ENCODE data around the gene UBXN4.
A peak's percentile ranks its signal among the peaks of the same experiment; 100 is the strongest.

Gene UBXN4

GRCh38 chr2:135812907-135813511 lies 71.4 kb downstream of the UBXN4 start:
- DNase-seq = no peak

- no peak for DNase-seq
Observed at GRCh38 chr2:135815269-135815668, 73.6 kb downstream of the UBXN4 start.

DNA sequence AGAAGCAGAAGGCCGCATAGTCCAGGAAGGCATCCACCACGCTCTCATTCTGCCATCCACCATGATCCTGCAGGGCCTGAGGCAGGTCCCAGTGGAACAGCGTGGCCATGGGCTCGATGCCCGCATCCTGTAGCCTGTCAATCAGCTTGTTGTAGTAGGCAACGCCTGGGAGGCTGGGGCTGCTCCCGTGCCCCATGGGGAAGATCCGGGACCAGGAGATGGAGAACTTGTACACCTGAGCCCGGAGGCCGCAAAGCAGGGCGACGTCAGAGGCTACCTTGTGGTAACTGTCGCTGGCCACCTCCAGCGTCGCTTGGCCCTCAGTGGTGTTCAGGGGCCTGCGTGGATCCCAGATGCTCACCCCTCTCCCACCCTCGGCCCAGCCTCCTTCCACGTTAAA lies 75.8 kb downstream of the UBXN4 start:
- no peak for DNase-seq

GRCh38 chr2:135817951-135818350 lies 76.3 kb downstream of the UBXN4 start:
- DNase-seq = no peak

- DNase-seq = peak; percentile 36 to 46
Observed at GRCh38 chr2:135818937-135819610, 77.4 kb downstream of the UBXN4 start.

DNA sequence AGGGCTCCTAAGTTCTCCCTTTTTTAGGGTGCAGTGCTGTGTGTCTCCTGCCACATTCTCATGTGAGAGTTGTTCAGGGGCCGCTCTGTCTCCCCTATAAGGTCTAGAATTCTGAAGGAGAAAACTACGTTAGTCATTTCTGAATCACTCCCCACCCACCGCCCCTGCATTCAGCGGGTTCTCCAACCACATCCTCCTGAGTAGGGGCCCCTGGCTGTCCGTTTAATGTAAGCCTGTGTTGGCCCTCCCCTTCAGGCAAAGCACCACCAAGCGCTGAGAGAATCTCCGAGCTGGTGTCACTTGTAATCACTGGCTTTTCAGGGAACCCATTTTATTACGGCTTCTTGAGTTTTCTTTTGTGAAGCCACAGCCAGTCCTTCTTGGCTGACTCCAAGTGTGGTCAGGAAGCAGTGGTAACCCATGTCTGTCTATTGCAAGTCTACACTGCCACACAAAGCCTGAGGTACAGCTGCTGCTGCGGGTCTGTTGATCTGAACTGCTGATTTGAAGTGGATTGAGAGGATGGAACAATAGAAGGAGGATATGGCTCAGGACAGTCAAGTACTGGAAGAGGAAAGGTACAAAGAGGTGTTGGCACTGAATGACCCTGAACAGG lies 78.5 kb downstream of the UBXN4 start:
- DNase-seq = peak; percentile 71 to 74

DNA sequence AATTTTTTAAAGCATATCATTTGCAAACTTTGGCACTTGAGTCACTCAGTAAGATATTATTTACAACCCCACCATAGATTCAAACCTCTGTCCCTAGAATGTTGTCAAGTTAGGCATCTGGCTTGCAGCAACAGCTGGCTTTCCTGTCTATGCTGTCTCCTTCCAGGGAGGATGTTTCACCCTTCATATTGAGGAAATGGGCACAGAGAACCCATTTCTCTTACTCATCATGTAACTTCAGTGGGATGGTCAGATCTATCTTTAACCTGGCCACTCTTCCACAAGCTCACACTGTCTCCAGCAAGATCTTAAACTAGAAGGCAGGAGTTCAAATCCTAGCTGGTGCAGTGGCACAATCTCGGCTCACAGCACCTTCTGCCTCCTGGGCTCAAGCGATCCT lies 79.5 kb downstream of the UBXN4 start:
- no peak for DNase-seq

DNA sequence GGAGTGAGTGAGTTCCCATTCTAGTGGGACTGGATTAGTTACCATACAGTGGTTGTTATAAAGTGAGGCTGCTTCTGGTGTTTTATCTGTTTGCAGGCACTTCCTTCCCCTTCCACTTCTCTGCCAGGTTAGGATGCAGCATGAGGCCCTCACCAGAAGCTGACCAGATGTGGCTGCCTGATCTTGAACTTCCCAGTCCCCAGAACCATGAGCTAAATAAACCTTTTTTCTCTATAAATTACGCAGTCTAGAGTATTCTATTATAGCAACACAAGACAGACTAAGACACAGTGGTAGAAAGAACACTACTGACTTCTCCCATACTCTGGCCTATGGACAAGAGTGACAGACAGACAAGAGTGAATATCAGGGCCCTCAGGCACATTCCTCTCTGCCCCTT lies 81.2 kb downstream of the UBXN4 start:
- no peak for DNase-seq

DNA sequence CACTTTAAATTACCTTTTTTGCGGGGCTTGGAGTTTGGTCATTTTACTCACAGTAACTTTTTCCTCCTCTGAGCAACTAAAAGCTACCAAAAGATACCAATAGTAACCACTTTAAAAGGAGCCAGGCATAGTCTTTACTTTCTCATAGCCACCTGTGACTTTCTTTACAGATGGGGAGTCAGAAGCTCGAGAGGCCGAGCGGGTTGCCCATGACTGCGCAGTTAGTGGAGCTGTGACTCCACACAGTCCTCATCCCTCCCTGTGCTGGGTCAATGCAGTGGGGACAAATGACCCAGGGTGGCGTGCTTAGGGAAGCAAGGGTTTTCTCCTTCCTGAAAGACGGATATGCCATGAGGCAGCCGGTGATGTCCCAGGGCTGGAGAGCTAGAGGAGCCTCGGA lies 83.5 kb downstream of the UBXN4 start:
- no peak for DNase-seq

- no peak for DNase-seq
Observed at GRCh38 chr2:135825550-135826176, 84.0 kb downstream of the UBXN4 start.

GRCh38 chr2:135826544-135826943 lies 84.9 kb downstream of the UBXN4 start:
- DNase-seq = no peak

GRCh38 chr2:135829378-135830135 lies 87.9 kb downstream of the UBXN4 start:
- no peak for DNase-seq

DNA sequence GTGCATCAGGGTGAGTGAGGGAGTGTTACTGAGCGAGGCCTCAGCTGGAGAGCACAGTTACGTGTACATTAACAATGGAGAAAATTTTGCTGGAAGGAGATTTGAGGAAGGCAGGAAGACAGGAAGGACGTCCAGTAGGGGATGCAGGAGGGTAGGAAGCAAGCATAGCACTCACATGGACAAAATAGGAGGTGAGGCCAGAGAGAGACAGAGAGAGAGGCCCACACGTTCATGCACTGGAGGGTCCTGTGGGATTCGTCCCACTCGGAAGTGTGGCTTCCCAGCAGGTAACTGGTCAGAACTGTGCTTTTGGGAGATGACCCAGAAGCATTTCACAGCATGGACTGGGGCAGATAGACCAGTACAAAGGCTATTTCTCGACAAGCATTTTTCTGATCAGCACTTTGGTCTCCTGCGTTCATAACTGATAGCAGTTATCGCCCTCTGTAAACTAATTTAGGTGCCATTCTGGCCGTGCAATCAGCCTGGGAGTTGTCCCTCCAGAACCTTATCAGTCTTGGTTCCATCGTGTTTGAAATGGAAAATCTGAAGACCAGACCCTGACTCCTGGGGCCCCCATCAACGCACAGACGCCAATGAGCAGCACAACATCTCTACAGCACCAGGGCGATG lies 89.6 kb downstream of the UBXN4 start:
- DNase-seq = no peak

DNA sequence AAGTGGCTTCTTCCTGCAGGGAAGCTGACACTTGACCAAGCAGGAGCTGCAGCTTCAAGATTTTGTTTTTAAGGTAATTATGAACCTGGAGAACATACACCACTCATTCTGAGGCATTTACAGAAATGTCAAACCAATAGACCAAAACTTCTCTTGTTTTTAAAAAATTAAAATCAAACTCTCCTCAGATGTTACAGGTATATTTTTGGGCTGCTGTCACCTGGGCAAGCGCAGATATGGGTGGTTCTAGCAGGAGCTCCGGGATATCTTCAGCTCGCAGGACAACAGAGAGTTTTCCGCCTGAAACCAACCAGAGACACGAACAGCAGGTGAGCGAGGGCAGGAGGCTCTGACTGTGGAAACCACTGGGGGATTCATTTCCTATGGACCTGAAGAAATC lies 91.2 kb downstream of the UBXN4 start:
- no peak for DNase-seq
